ENCODE results near the gene TMPO. TPM values are rescaled to one million over a fixed set of nuclear protein-coding genes. Genes with fewer than 3 reads are reported as not detected.
"Not testable (repeated sequence)": the region's sequence is repeated elsewhere in the genome, so short reads cannot be mapped to it uniquely, and the experiment has no call there.

Gene TMPO
- total RNA-seq, 1 experiment from 2014 or later = 62.5 TPM

- Mint-ChIP-seq H3K4me3 (ENCODE audit: unreplicated experiment) (no peak overlapping the region), H3K4me1 (ENCODE audit: insufficient read depth, unreplicated experiment) (peaks cover 12% of the 10 kb centered on the region), H3K27ac (ENCODE audit: low read depth, unreplicated experiment) (no peak overlapping the region), H3K9me3 (ENCODE audit: unreplicated experiment) (no peaks in the 10 kb centered on the region), H3K27me3 (ENCODE audit: insufficient read depth, unreplicated experiment) (no peaks in the 10 kb centered on the region), H3K36me3 (ENCODE audit: insufficient read depth, unreplicated experiment) (no peaks in the 10 kb centered on the region)
- intact Hi-C loops (cut with micrococcal nuclease) = no loop called here
- no peak for TF ChIP-seq CTCF (IDR thresholded peaks at IDR 0.05; ENCODE audit: unreplicated experiment)
- DNase-seq (ENCODE audit: unreplicated experiment) = no peak
- ChIA-PET CTCF (interaction anchor here (1.0 to 2.5 kb wide), 7 partner anchors 9 to 88 kb away, joined by 3 to 18 read pairs (median 4); no protein-coding TSS in a partner anchor), POLR2A (interaction anchor here (0.9 kb wide), 1 partner anchor 9 kb away, joined by 3 read pairs; no protein-coding TSS in a partner anchor)
- no TSS peak for BruUV-seq (replicated peaks)
These were observed 36.8 kb upstream of the TMPO start for GRCh38 chr12:98478606-98479005.

- H3K9me3 Mint-ChIP-seq (ENCODE audit: unreplicated experiment) = no peaks in the 10 kb centered on the region
- H3K4me3 Mint-ChIP-seq (ENCODE audit: unreplicated experiment) = no peak overlapping the region
- no peak for DNase-seq (ENCODE audit: unreplicated experiment)
- H3K4me1 Mint-ChIP-seq (ENCODE audit: insufficient read depth, unreplicated experiment) = no peaks in the 10 kb centered on the region
- CTCF ChIA-PET = no interaction called here
- POLR2A ChIA-PET = no interaction called here
- H3K36me3 Mint-ChIP-seq (ENCODE audit: insufficient read depth, unreplicated experiment) = no peaks in the 10 kb centered on the region
- no peak for TF ChIP-seq CTCF (IDR thresholded peaks at IDR 0.05; ENCODE audit: unreplicated experiment)
- H3K27me3 Mint-ChIP-seq (ENCODE audit: insufficient read depth, unreplicated experiment) = no peaks in the 10 kb centered on the region
- no TSS peak for BruUV-seq (replicated peaks)
- intact Hi-C loops (cut with micrococcal nuclease) = no loop called here
- no peak overlapping the region for H3K27ac Mint-ChIP-seq (ENCODE audit: low read depth, unreplicated experiment)
These were observed 31.5 kb upstream of the TMPO start for GRCh38 chr12:98483621-98484503.

- TF ChIP-seq CTCF (IDR thresholded peaks at IDR 0.05; ENCODE audit: unreplicated experiment) = no peak
- H3K27me3 Mint-ChIP-seq (ENCODE audit: insufficient read depth, unreplicated experiment) = no peaks in the 10 kb centered on the region
- CTCF ChIA-PET = interaction anchor here (0.6 to 0.9 kb wide), 2 partner anchors 11 to 23 kb away, joined by 3 to 4 read pairs; no protein-coding TSS in a partner anchor
These were observed 29.5 kb upstream of the TMPO start for GRCh38 chr12:98485792-98486340.

GRCh38 chr12:98488416-98488815 lies 27.0 kb upstream of the TMPO start:
- CTCF ChIA-PET = interaction anchor here (0.6 to 1.1 kb wide), 2 partner anchors 13 to 1519 kb away, joined by 3 read pairs; no protein-coding TSS in a partner anchor
- DNase-seq (ENCODE audit: unreplicated experiment); POLR2A ChIA-PET; H3K27me3 Mint-ChIP-seq (ENCODE audit: insufficient read depth, unreplicated experiment); H3K4me3 Mint-ChIP-seq (ENCODE audit: unreplicated experiment); BruUV-seq (replicated peaks); H3K36me3 Mint-ChIP-seq (ENCODE audit: insufficient read depth, unreplicated experiment); H3K4me1 Mint-ChIP-seq (ENCODE audit: insufficient read depth, unreplicated experiment); H3K9me3 Mint-ChIP-seq (ENCODE audit: unreplicated experiment); intact Hi-C loops (cut with micrococcal nuclease); H3K27ac Mint-ChIP-seq (ENCODE audit: low read depth, unreplicated experiment): not testable (repeated sequence)

More at GRCh38 chr12:98485792-98486340, 29.5 kb upstream of the TMPO start:
- no peaks in the 10 kb centered on the region for H3K4me1 Mint-ChIP-seq (ENCODE audit: insufficient read depth, unreplicated experiment)
- POLR2A ChIA-PET = interaction anchor here (0.7 kb wide), 1 partner anchor 1663 kb away, joined by 3 read pairs; no protein-coding TSS in a partner anchor
- DNase-seq (ENCODE audit: unreplicated experiment) = no peak
- H3K9me3 Mint-ChIP-seq (ENCODE audit: unreplicated experiment) = no peaks in the 10 kb centered on the region
- H3K4me3 Mint-ChIP-seq (ENCODE audit: unreplicated experiment) = no peak overlapping the region
- H3K36me3 Mint-ChIP-seq (ENCODE audit: insufficient read depth, unreplicated experiment) = no peaks in the 10 kb centered on the region
- H3K27ac Mint-ChIP-seq (ENCODE audit: low read depth, unreplicated experiment) = no peak overlapping the region
- intact Hi-C loops (cut with micrococcal nuclease) = no loop called here
- BruUV-seq (replicated peaks) = no TSS peak
